RWPE2 (cell line): Measurements from ENCODE around the gene FARS2.

Source experiments
- ATAC-seq: fragments of 200-7000 bp; cut with Tn5 transposase; 3 replicates; pipeline ENCODE4 v1.9.1; 2021; ENCODE audit warnings: low read depth
- DNase-seq: peaks from one replicate; pipeline ENCODE4 v3.0.0-alpha.2; 2020; ENCODE audit warnings: low spot score
- H3K27ac ChIP-seq: fragments of 450-650 bp; 2 replicates; pipeline ENCODE4 v1.5.1; 2017; ENCODE audit warnings: mild to moderate bottlenecking; ENCODE audit not compliant: poor library complexity, severe bottlenecking
- H3K27me3 ChIP-seq: fragments of 250-450 bp; sonication (Bioruptor Pico); 2 replicates; pipeline ENCODE4 v1.5.1; 2021; ENCODE audit warnings: mild to moderate bottlenecking, moderate library complexity; ENCODE audit not compliant: insufficient read depth, poor library complexity, severe bottlenecking
- H3K36me3 ChIP-seq: fragments of 250-450 bp; sonication (Bioruptor Pico); 2 replicates; pipeline ENCODE4 v1.5.1; 2020; ENCODE audit warnings: low read depth, mild to moderate bottlenecking, moderate library complexity
- H3K4me1 ChIP-seq: fragments of 250-450 bp; sonication (Bioruptor Pico); 2 replicates; pipeline ENCODE4 v1.5.1; 2021; ENCODE audit warnings: mild to moderate bottlenecking, moderate library complexity; ENCODE audit not compliant: insufficient read depth, poor library complexity, severe bottlenecking
- H3K4me3 ChIP-seq: fragments of 250-450 bp; sonication (Bioruptor Pico); 2 replicates; pipeline ENCODE4 v1.5.1; 2021; ENCODE audit warnings: mild to moderate bottlenecking, moderate library complexity; ENCODE audit not compliant: severe bottlenecking
- H3K9me3 ChIP-seq: fragments of 250-450 bp; sonication (Bioruptor Pico); 2 replicates; pipeline ENCODE4 v1.5.1; 2021; ENCODE audit warnings: mild to moderate bottlenecking, moderate library complexity; ENCODE audit not compliant: severe bottlenecking
- TF ChIP-seq, protein P1 (sequence below): fragments of 450-650 bp; IDR thresholded peaks from one replicate; pipeline ENCODE4 v1.5.1; 2017; ENCODE audit warnings: mild to moderate bottlenecking, moderate library complexity; ENCODE audit not compliant: poor library complexity, severe bottlenecking

FARS2 gene

GRCh38 chr6:5481750-5482149 lies 220.4 kb downstream of the FARS2 start:
- Histone ChIP-seq H3K27ac (no peak overlapping the region), H3K9me3 (no peaks in the 10 kb centered on the region), H3K36me3 (no peaks in the 10 kb centered on the region), H3K4me3 (no peak overlapping the region), H3K4me1 (no peaks in the 10 kb centered on the region), H3K27me3 (no peaks in the 10 kb centered on the region)
- TF ChIP-seq, protein P1, sequence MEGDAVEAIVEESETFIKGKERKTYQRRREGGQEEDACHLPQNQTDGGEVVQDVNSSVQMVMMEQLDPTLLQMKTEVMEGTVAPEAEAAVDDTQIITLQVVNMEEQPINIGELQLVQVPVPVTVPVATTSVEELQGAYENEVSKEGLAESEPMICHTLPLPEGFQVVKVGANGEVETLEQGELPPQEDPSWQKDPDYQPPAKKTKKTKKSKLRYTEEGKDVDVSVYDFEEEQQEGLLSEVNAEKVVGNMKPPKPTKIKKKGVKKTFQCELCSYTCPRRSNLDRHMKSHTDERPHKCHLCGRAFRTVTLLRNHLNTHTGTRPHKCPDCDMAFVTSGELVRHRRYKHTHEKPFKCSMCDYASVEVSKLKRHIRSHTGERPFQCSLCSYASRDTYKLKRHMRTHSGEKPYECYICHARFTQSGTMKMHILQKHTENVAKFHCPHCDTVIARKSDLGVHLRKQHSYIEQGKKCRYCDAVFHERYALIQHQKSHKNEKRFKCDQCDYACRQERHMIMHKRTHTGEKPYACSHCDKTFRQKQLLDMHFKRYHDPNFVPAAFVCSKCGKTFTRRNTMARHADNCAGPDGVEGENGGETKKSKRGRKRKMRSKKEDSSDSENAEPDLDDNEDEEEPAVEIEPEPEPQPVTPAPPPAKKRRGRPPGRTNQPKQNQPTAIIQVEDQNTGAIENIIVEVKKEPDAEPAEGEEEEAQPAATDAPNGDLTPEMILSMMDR: no peak
- ATAC-seq: no peak
- no peak for DNase-seq

- TF ChIP-seq, protein P1: no peak
- Histone ChIP-seq H3K27me3 (no peaks in the 10 kb centered on the region), H3K27ac (no peak overlapping the region), H3K9me3 (no peaks in the 10 kb centered on the region), H3K4me3 (no peak overlapping the region), H3K36me3 (no peaks in the 10 kb centered on the region), H3K4me1 (no peaks in the 10 kb centered on the region)
- no peak for DNase-seq
- no peak for ATAC-seq
These were observed 221.3 kb downstream of the FARS2 start for GRCh38 chr6:5482619-5483018.

- no peaks in the 10 kb centered on the region for H3K36me3 ChIP-seq
- no peaks in the 10 kb centered on the region for H3K27me3 ChIP-seq
- no peaks in the 10 kb centered on the region for H3K4me1 ChIP-seq
- no peak overlapping the region for H3K4me3 ChIP-seq
- no peak for ATAC-seq
- DNase-seq: no peak
- TF ChIP-seq, protein P1: no peak
- H3K9me3 ChIP-seq: no peaks in the 10 kb centered on the region
- no peak overlapping the region for H3K27ac ChIP-seq
These were observed 223.4 kb downstream of the FARS2 start for GRCh38 chr6:5484692-5485091.

GRCh38 chr6:5486214-5486613 lies 224.9 kb downstream of the FARS2 start:
- DNase-seq: no peak
- TF ChIP-seq, protein P1: no peak

DNA sequence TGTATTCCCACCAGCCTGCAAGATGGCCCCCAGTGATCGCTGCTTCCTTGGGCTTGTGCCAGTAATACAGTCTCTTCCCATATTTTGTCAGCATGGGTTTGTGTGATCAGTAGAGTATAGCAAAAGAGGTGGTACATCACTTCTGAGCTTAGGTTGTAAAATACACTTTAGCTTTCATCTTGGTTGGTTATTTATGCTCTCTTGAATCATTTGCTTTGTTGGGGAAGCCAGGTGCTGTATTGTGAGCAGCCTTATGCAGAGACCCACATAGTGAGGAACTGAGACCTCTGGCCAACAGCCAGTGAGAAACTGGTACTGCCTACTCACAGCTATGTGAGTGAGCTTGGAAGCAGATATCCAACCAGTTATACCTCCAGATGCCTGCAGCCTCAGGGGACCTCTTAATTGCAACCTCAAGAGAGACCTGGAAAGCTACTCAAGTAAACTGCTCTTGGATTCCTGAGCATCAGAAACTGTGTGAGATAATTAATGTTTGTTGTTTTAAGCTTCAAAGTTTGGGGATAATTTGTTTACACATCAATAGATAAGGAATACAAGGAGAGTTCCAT lies 229.3 kb downstream of the FARS2 start:
- Histone ChIP-seq H3K4me3 (no peak overlapping the region), H3K9me3 (no peaks in the 10 kb centered on the region), H3K4me1 (no peaks in the 10 kb centered on the region), H3K27me3 (no peaks in the 10 kb centered on the region), H3K36me3 (no peaks in the 10 kb centered on the region), H3K27ac (no peak overlapping the region)
- no peak for DNase-seq
- TF ChIP-seq, protein P1: no peak
- no peak for ATAC-seq

More at GRCh38 chr6:5486214-5486613, 224.9 kb downstream of the FARS2 start:
- no peak overlapping the region for H3K27ac ChIP-seq
- H3K9me3 ChIP-seq: no peaks in the 10 kb centered on the region
- no peaks in the 10 kb centered on the region for H3K36me3 ChIP-seq
- no peak overlapping the region for H3K4me3 ChIP-seq
- no peaks in the 10 kb centered on the region for H3K27me3 ChIP-seq
- no peak for ATAC-seq
- H3K4me1 ChIP-seq: no peaks in the 10 kb centered on the region
